ENCODE measurements around the gene TSPAN5. TPM values are rescaled to one million over a fixed set of nuclear protein-coding genes. Genes with fewer than 3 reads are reported as not detected.

Gene TSPAN5
- total RNA-seq, 1 donor from 2014 or later, result 14.7 TPM

- H3K36me3 Mint-ChIP-seq, result no peaks in the 10 kb centered on the region
- H3K4me1 Mint-ChIP-seq, result peaks cover 8% of the 10 kb centered on the region
- no peak overlapping the region for H3K27ac Mint-ChIP-seq
- no peaks in the 10 kb centered on the region for H3K27me3 Mint-ChIP-seq (ENCODE audit: low read depth)
- no peak for DNase-seq (ENCODE audit: low spot score in 2 of 2, unreplicated experiment in 2 of 2)
- no peak for TF ChIP-seq CTCF (IDR thresholded peaks at IDR 0.05; ENCODE audit: unreplicated experiment)
- H3K4me3 Mint-ChIP-seq, result no peak overlapping the region
- no peaks in the 10 kb centered on the region for H3K9me3 Mint-ChIP-seq
Observed at GRCh38 chr4:98586291-98586961, 72.0 kb downstream of the TSPAN5 start.

DNA sequence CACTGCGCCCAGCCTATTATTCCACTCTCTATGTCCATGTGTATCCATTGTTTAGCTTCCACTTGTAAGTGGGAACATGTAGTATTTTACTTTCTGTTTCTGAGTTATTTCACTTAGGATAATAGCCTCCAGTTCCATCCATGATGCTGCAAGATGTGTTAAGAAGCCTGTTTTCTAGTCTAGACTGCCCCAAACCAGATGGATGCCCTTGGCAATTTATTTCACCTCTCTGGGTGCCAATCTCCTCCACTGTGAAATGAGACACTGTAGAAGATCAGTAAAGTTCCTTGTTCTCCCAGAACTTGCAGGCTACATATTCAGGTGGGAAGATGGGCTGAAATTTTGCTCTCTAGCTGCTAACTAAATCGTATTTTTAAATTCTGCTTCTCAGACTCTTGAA lies 72.8 kb downstream of the TSPAN5 start:
- Mint-ChIP-seq H3K27me3 (ENCODE audit: low read depth) (no peaks in the 10 kb centered on the region), H3K36me3 (no peaks in the 10 kb centered on the region), H3K9me3 (no peaks in the 10 kb centered on the region), H3K4me3 (no peak overlapping the region), H3K27ac (no peak overlapping the region), H3K4me1 (peaks cover 15% of the 10 kb centered on the region)
- DNase-seq (ENCODE audit: low spot score in 2 of 2, unreplicated experiment in 2 of 2), result no peak
- no peak for TF ChIP-seq CTCF (IDR thresholded peaks at IDR 0.05; ENCODE audit: unreplicated experiment)

- DNase-seq (ENCODE audit: low spot score in 2 of 2, unreplicated experiment in 2 of 2), result no peak
- Mint-ChIP-seq H3K27ac (no peak overlapping the region), H3K27me3 (ENCODE audit: low read depth) (no peaks in the 10 kb centered on the region), H3K9me3 (no peaks in the 10 kb centered on the region), H3K4me3 (no peak overlapping the region), H3K4me1 (peaks cover 15% of the 10 kb centered on the region), H3K36me3 (no peaks in the 10 kb centered on the region)
- TF ChIP-seq CTCF (IDR thresholded peaks at IDR 0.05; ENCODE audit: unreplicated experiment), result no peak
Observed at GRCh38 chr4:98584265-98584664, 74.1 kb downstream of the TSPAN5 start.

DNA sequence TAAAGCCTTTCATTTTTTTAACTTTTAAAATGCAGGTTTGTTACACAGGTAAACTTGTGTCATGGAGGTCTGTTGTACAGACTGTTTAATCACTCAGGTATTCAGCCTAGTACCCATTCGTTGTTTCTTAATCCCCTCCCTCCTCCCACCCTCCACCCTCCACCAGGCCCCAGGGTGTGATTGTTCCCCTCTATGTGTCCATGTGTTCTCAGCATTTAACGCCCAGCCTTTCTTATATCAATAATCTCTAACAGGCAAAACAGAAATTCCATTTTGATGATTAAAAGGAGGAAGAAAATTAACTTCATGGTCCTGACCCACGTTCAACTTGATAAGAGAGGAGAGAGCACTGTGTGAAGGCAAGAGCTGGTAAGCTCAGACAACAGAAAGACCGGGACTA lies 75.1 kb downstream of the TSPAN5 start:
- no peak for DNase-seq (ENCODE audit: low spot score in 2 of 2, unreplicated experiment in 2 of 2)
- Mint-ChIP-seq H3K36me3 (no peaks in the 10 kb centered on the region), H3K9me3 (no peaks in the 10 kb centered on the region), H3K27ac (no peak overlapping the region), H3K27me3 (ENCODE audit: low read depth) (no peaks in the 10 kb centered on the region), H3K4me3 (no peak overlapping the region), H3K4me1 (peaks cover 11% of the 10 kb centered on the region)
- TF ChIP-seq CTCF (IDR thresholded peaks at IDR 0.05; ENCODE audit: unreplicated experiment), result no peak

DNA sequence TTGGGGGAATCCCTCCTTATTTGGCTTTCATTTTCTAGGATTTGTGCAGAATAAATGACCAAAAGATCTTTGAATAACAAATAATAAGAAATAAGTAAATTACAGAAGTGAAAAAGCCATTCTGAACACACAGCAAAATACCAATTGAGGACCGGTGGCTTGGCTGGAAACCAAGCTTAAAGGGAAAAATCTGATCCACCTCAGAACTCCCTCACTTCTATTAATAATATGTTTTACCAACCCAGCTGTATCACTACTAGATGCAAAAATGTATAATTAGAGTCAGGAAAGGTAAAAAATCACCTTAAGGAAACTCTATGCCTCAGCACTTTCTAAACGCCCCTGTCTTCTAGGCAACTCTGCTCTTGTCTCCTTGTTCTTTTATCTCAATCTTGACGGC lies 77.3 kb downstream of the TSPAN5 start:
- no peaks in the 10 kb centered on the region for H3K36me3 Mint-ChIP-seq
- H3K4me3 Mint-ChIP-seq, result no peak overlapping the region
- peaks cover 8% of the 10 kb centered on the region for H3K4me1 Mint-ChIP-seq
- H3K27ac Mint-ChIP-seq, result no peak overlapping the region
- no peaks in the 10 kb centered on the region for H3K9me3 Mint-ChIP-seq
- no peaks in the 10 kb centered on the region for H3K27me3 Mint-ChIP-seq (ENCODE audit: low read depth)
- no peak for DNase-seq (ENCODE audit: low spot score in 2 of 2, unreplicated experiment in 2 of 2)
- no peak for TF ChIP-seq CTCF (IDR thresholded peaks at IDR 0.05; ENCODE audit: unreplicated experiment)

DNA sequence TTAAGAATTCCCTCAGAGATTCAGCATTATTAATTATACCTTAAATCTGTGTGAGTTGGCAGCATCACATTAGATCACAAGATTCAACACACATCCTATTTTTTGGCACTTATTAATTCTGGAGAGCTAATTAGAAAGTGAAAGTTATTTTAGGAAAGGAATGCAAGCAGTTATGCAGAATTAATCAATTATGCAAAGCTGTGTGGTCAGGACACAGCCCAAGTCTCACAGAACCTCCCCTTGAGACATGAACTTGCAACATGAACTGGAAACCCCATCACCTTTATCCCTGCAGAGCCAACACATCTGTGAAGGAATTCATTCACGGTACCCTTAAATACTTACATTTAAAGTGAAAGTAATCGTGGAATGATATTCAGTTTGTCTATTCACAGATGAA lies 80.5 kb downstream of the TSPAN5 start:
- DNase-seq (ENCODE audit: low spot score in 2 of 2, unreplicated experiment in 2 of 2), result no peak
- peaks cover 8% of the 10 kb centered on the region for H3K4me1 Mint-ChIP-seq
- no peaks in the 10 kb centered on the region for H3K9me3 Mint-ChIP-seq
- H3K4me3 Mint-ChIP-seq, result no peak overlapping the region
- no peaks in the 10 kb centered on the region for H3K27me3 Mint-ChIP-seq (ENCODE audit: low read depth)
- H3K27ac Mint-ChIP-seq, result no peak overlapping the region
- H3K36me3 Mint-ChIP-seq, result no peaks in the 10 kb centered on the region
- no peak for TF ChIP-seq CTCF (IDR thresholded peaks at IDR 0.05; ENCODE audit: unreplicated experiment)

Data from mesothelial cell of epicardium (in vitro differentiated cells).